GM12873 (cell line): ENCODE results near the gene DIP2B.

Experiments
- CTCF ChIP-seq: IDR thresholded peaks from 2 replicates; pipeline ENCODE4 v1.5.1; 2012; ENCODE audit warnings: low read depth, mild to moderate bottlenecking, moderate library complexity, low read length, control low read depth; ENCODE audit not compliant: insufficient read depth; ENCODE audit errors: missing control alignments

The DIP2B gene

GRCh38 chr12:50505675-50506530 lies 1.1 kb downstream of the DIP2B start:
- no peak for TF ChIP-seq CTCF

- TF ChIP-seq CTCF = no peak
Measured at GRCh38 chr12:50506753-50507473, 2.1 kb downstream of the DIP2B start.

- TF ChIP-seq CTCF = no peak
Measured at GRCh38 chr12:50507474-50507838, 2.7 kb downstream of the DIP2B start.

GRCh38 chr12:50507930-50508329 lies 3.1 kb downstream of the DIP2B start:
- TF ChIP-seq CTCF = no peak

- no peak for TF ChIP-seq CTCF
Measured at GRCh38 chr12:50508414-50508813, 3.6 kb downstream of the DIP2B start.

GRCh38 chr12:50508970-50509663 lies 4.3 kb downstream of the DIP2B start:
- no peak for TF ChIP-seq CTCF
